ENCODE measurements around the gene ZNF710. TPM values are rescaled to one million over a fixed set of nuclear protein-coding genes. Genes with fewer than 3 reads are reported as not detected.
A peak's percentile ranks its signal among the peaks of the same experiment; 100 is the strongest.

ZNF710 gene
- total and polyA plus RNA-seq, 9 of the 15 experiments (the other 6 are each of a cell fraction or from before 2014, with no cell fraction given): 0.56 to 14.2 (median 5.2) TPM

GRCh38 chr15:90018216-90018831 lies 17.2 kb downstream of the ZNF710 start (continued):
- TF ChIP-seq RBM17 (IDR thresholded peaks at IDR 0.05; ENCODE audit: borderline replicate concordance, low read depth, low read length) (no peak), ZNF23 (CRISPR knock-in tag; IDR thresholded peaks at IDR 0.05) (no peak), GTF2F1 (IDR thresholded peaks at IDR 0.05; ENCODE audit: low read depth, low read length) (no peak)

DNA sequence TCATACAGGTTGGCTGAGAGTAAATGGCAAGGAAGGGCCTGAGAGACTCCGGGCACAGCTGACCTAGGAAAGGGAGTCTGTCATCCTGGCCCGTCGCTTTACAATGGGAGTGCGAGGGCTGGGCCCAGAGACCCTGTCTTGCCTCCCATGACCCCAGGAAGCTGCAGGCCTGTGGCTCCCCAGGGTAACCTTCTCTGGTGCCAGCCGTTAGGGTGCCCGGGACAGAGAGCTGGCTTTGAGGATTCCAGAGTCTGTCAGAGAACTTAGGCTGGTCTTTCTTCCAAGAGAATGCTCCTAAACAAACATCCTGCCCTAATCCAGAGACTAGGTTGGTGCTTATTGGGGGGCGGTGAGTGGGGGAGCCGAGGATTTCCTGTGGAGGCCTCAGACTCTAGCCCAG lies 18.5 kb downstream of the ZNF710 start:
- POLR2A ChIA-PET: interaction anchor here (0.6 to 1.6 kb wide), 4 partner anchors 8 to 16 kb away, joined by 3 to 5 read pairs (median 3); no protein-coding TSS in a partner anchor
- no peak for ATAC-seq
- Histone ChIP-seq H3K4me2 (ENCODE audit: insufficient read depth, low read length) (no peak overlapping the region), H3K4me3 (no peak overlapping the region), H3K27ac (ENCODE audit: extremely low read depth, low read depth, low read length) (no peak overlapping the region), H2AFZ (ENCODE audit: low read depth, low read length) (no peak overlapping the region), H3K36me3 (ENCODE audit: control insufficient read depth, insufficient read depth, low read length) (no peaks in the 10 kb centered on the region), H3K9me3 (replicated peaks; ENCODE audit: control insufficient read depth, insufficient read depth, low read depth, low read length) (no peaks in the 10 kb centered on the region), H4K20me1 (replicated peaks; ENCODE audit: control insufficient read depth, insufficient read depth, low read length) (no peaks in the 10 kb centered on the region; the same call in 1 of the 2 replicates), H3K9me1 (ENCODE audit: control insufficient read depth, insufficient read depth, low read length) (no peaks in the 10 kb centered on the region), H3K4me1 (replicated peaks in 1 of 2; ENCODE audit: control insufficient read depth in 2 of 2, insufficient read depth in 2 of 2, low read length in 2 of 2) (peaks cover 0 to 11% of the 10 kb centered on the region in 2 experiments; a peak in 3 of 5 replicates), H3K79me2 (ENCODE audit: control insufficient read depth, insufficient read depth, low read length) (no peaks in the 10 kb centered on the region), H3K9ac (ENCODE audit: insufficient read depth in 1 of 2, low read depth in 2 of 2, low read length in 2 of 2) (peak overlapping the region in 1 of 2 experiments; percentile 57; a peak in 1 of 4 replicates), H3K27me3 (ENCODE audit: control insufficient read depth in 2 of 2, insufficient read depth in 2 of 2, low read length in 2 of 2) (no peaks in the 10 kb centered on the region)
- CTCF ChIA-PET (ENCODE audit: low intra/inter-chr PET ratio): no interaction called here
- DNase-seq (ENCODE audit: extremely low read depth in 1 of 4, low spot score in 3 of 4): no peak
- BruUV-seq (replicated peaks): no TSS peak
- FAIRE-seq: no peak
- intact Hi-C loops (cut with micrococcal nuclease): no loop called here
- in situ Hi-C loops (cut with MboI): no loop called here
- WGBS (ENCODE audit: insufficient coverage, low coverage, missing lambda C conversion rate): 91% methylated on average over 7 of the region's 8 CpGs
- TF ChIP-seq PML (IDR thresholded peaks at IDR 0.05; ENCODE audit: low read length): no peak
- TF ChIP-seq ZNF407 (IDR thresholded peaks at IDR 0.05; ENCODE audit: low read depth): no peak
- no peak for TF ChIP-seq ZNF551 (CRISPR knock-in tag; IDR thresholded peaks at IDR 0.05)
- no peak for TF ChIP-seq ZNF79 (CRISPR knock-in tag; IDR thresholded peaks at IDR 0.05; ENCODE audit: low read depth)
- no peak for TF ChIP-seq E2F4 (CRISPR knock-in tag; IDR thresholded peaks at IDR 0.05; ENCODE audit: low read depth)
- TF ChIP-seq EP300 (IDR thresholded peaks at IDR 0.05; ENCODE audit: low read length): no peak
- TF ChIP-seq, protein P1, sequence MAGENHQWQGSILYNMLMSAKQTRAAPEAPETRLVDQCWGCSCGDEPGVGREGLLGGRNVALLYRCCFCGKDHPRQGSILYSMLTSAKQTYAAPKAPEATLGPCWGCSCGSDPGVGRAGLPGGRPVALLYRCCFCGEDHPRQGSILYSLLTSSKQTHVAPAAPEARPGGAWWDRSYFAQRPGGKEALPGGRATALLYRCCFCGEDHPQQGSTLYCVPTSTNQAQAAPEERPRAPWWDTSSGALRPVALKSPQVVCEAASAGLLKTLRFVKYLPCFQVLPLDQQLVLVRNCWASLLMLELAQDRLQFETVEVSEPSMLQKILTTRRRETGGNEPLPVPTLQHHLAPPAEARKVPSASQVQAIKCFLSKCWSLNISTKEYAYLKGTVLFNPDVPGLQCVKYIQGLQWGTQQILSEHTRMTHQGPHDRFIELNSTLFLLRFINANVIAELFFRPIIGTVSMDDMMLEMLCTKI (IDR thresholded peaks at IDR 0.05; ENCODE audit: partially characterized antibody): no peak
- no peak for TF ChIP-seq SOX6 (IDR thresholded peaks at IDR 0.05)

Measured in K562 (cell line).